HEK293T (cell line): ENCODE data around the gene TSFM.

Source experiments
- CTCF ChIA-PET: fragments of 350-600 bp; formaldehyde crosslinking; extraction: SDS; loops from one replicate; lab custom pipeline; 2021; ENCODE audit warnings: antibody characterized with exemption, inconsistent platforms; lab: Yijun Ruan, JAX
- POLR2A ChIA-PET: fragments of 350-600 bp; formaldehyde crosslinking; extraction: SDS; loops from one replicate; lab custom pipeline; 2020; ENCODE audit warnings: antibody characterized with exemption, inconsistent platforms; lab: Yijun Ruan, JAX
- DNase-seq: peaks from one replicate; pipeline ENCODE4 v3.0.0; 2012; ENCODE audit warnings: mixed read lengths; ENCODE audit errors: extremely low spot score
- ARNT ChIP-seq: fragments of 450-650 bp; IDR thresholded peaks from 2 replicates; pipeline ENCODE4 v1.6.1; 2017; ENCODE audit warnings: mild to moderate bottlenecking
- BHLHE40 ChIP-seq: fragments of 450-650 bp; IDR thresholded peaks from 2 replicates; pipeline ENCODE4 v1.6.1; 2016; ENCODE audit warnings: mild to moderate bottlenecking, moderate library complexity, borderline replicate concordance
- CTBP1 ChIP-seq: fragments of 450-650 bp; IDR thresholded peaks from 2 replicates; pipeline ENCODE4 v1.6.1; 2016; ENCODE audit warnings: borderline replicate concordance
- ELF4 ChIP-seq: fragments of 450-650 bp; IDR thresholded peaks from 2 replicates; pipeline ENCODE4 v1.6.1; 2017; ENCODE audit warnings: antibody characterized with exemption
- FOXA1 ChIP-seq: fragments of 450-650 bp; IDR thresholded peaks from 2 replicates; pipeline ENCODE4 v1.6.1; 2016; ENCODE audit warnings: mild to moderate bottlenecking
- FOXK2 ChIP-seq: fragments of 450-650 bp; IDR thresholded peaks from 2 replicates; pipeline ENCODE4 v1.6.1; 2016; ENCODE audit warnings: mild to moderate bottlenecking
- FOXM1 ChIP-seq: fragments of 450-650 bp; IDR thresholded peaks from 2 replicates; pipeline ENCODE4 v1.6.1; 2017; ENCODE audit warnings: mild to moderate bottlenecking, borderline replicate concordance
- HDGF ChIP-seq: fragments of 450-650 bp; IDR thresholded peaks from 2 replicates; pipeline ENCODE4 v1.6.1; 2017; ENCODE audit warnings: antibody characterized with exemption, borderline replicate concordance
- L3MBTL2 ChIP-seq: fragments of 450-650 bp; conservative IDR thresholded peaks from 2 replicates; pipeline ENCODE4 v1.6.1; 2016; ENCODE audit warnings: mild to moderate bottlenecking
- LEF1 ChIP-seq: fragments of 450-650 bp; IDR thresholded peaks from 2 replicates; pipeline ENCODE4 v1.6.1; 2017; ENCODE audit warnings: mild to moderate bottlenecking, borderline replicate concordance
- NFRKB ChIP-seq: fragments of 450-650 bp; IDR thresholded peaks from 2 replicates; pipeline ENCODE4 v1.6.1; 2016; ENCODE audit warnings: mild to moderate bottlenecking, moderate library complexity
- SP1 ChIP-seq: fragments of 450-650 bp; IDR thresholded peaks from 2 replicates; pipeline ENCODE4 v1.6.1; 2017
- SUZ12 ChIP-seq: fragments of 450-650 bp; IDR thresholded peaks from 2 replicates; pipeline ENCODE4 v1.6.1; 2016; ENCODE audit warnings: mild to moderate bottlenecking
- TARDBP ChIP-seq: fragments of 450-650 bp; IDR thresholded peaks from 2 replicates; pipeline ENCODE4 v1.6.1; 2016
- ZNF384 ChIP-seq: fragments of 450-650 bp; IDR thresholded peaks from 2 replicates; pipeline ENCODE4 v1.6.1; 2016
- TF ChIP-seq, protein P1 (sequence below): fragments of 450-650 bp; IDR thresholded peaks from 2 replicates; pipeline ENCODE4 v1.6.1; 2016

TSFM gene

DNA sequence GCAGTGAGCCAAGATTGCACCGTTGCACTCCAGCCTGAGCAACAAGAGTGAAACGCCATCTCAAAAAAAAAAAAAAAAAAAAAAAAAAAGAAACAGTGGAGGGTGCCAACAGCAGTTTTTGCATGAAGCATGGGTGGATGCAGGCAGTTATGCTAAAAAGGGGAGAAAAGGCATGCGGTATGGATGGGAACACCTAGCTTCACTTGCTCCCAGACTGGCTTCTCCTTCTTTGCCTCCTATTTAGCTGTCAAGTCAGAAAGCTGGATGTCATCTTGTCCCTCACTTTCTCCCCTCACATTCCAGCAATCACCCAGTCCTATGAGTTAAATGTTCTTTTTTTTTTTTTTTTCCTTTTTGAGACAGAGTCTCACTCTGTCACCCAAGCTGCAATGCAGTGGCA, 7.5 kb upstream of the TSFM start:
- POLR2A ChIA-PET, result interaction anchor here (1.5 kb wide), 1 partner anchor 8 kb away, joined by 3 read pairs; no protein-coding TSS in a partner anchor
- DNase-seq, result no peak
- CTCF ChIA-PET, result no interaction called here
- TF ChIP-seq ZNF384, result no peak
- no peak for TF ChIP-seq HDGF
- no peak for TF ChIP-seq CTBP1
- TF ChIP-seq LEF1, result no peak
- TF ChIP-seq L3MBTL2, result no peak
- no peak for TF ChIP-seq SUZ12
- no peak for TF ChIP-seq FOXA1
- no peak for TF ChIP-seq TARDBP

- TF ChIP-seq LEF1, result no peak
- TF ChIP-seq CTBP1, result no peak
- no peak for TF ChIP-seq ELF4
- TF ChIP-seq SUZ12, result no peak
- no peak for TF ChIP-seq ARNT
- no peak for TF ChIP-seq HDGF
- TF ChIP-seq FOXK2, result no peak
- TF ChIP-seq, protein P1, sequence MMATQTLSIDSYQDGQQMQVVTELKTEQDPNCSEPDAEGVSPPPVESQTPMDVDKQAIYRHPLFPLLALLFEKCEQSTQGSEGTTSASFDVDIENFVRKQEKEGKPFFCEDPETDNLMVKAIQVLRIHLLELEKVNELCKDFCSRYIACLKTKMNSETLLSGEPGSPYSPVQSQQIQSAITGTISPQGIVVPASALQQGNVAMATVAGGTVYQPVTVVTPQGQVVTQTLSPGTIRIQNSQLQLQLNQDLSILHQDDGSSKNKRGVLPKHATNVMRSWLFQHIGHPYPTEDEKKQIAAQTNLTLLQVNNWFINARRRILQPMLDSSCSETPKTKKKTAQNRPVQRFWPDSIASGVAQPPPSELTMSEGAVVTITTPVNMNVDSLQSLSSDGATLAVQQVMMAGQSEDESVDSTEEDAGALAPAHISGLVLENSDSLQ, result no peak
- TF ChIP-seq L3MBTL2, result no peak
- TF ChIP-seq NFRKB, result no peak
- no peak for TF ChIP-seq FOXM1
- DNase-seq, result no peak
- CTCF ChIA-PET, result no interaction called here
- POLR2A ChIA-PET, result interaction anchor here (1.5 kb wide), 1 partner anchor 8 kb away, joined by 3 read pairs; no protein-coding TSS in a partner anchor
Measured at GRCh38 chr12:57775563-57776246, 6.9 kb upstream of the TSFM start.

DNA sequence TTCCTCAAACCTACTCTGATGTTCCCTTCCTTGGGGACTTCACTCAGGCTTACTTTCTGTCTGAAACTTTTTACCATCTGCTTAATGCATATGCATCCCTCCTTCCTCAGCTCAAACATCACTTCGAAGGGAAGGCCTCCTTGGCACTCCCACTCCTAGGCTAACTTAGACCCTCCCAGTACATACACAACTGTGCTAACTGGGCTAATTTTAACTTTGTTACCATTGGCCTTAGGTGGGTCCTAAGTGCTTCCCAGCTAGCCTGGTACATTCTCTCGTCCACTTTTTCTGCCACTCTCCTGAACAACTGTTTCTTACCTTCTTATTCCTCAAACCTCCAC, 6.4 kb upstream of the TSFM start:
- no peak for TF ChIP-seq HDGF
- no peak for TF ChIP-seq CTBP1
- ChIA-PET POLR2A (no interaction called here), CTCF (no interaction called here)
- DNase-seq, result no peak

- CTCF ChIA-PET, result interaction anchor here (1.1 kb wide), 1 partner anchor 18 kb away, joined by 3 read pairs; no protein-coding TSS in a partner anchor
Measured at GRCh38 chr12:57777367-57777766, 5.2 kb upstream of the TSFM start.

GRCh38 chr12:57777911-57778310, 4.7 kb upstream of the TSFM start:
- POLR2A ChIA-PET, result no interaction called here
- DNase-seq, result no peak
- CTCF ChIA-PET, result interaction anchor here (1.0 to 1.1 kb wide), 2 partner anchors 19 to 21 kb away, joined by 3 read pairs; no protein-coding TSS in a partner anchor
- TF ChIP-seq SP1 (no peak), ZNF384 (no peak), FOXK2 (no peak), BHLHE40 (no peak), L3MBTL2 (no peak), ELF4 (no peak), CTBP1 (no peak), NFRKB (no peak), FOXA1 (no peak), TARDBP (no peak), FOXM1 (no peak), ARNT (no peak), SUZ12 (no peak), LEF1 (no peak), HDGF (no peak)
- TF ChIP-seq, protein P1, result no peak

More at GRCh38 chr12:57777367-57777766, 5.2 kb upstream of the TSFM start:
- TF ChIP-seq HDGF, result no peak
- TF ChIP-seq ARNT, result no peak
- no peak for TF ChIP-seq NFRKB
- no peak for TF ChIP-seq SP1
- no peak for TF ChIP-seq FOXK2
- no peak for TF ChIP-seq TARDBP
- TF ChIP-seq ELF4, result no peak
- TF ChIP-seq, protein P1, result no peak
- TF ChIP-seq SUZ12, result no peak
- TF ChIP-seq CTBP1, result no peak
- TF ChIP-seq ZNF384, result no peak
- no peak for TF ChIP-seq FOXA1
- no peak for TF ChIP-seq LEF1
- TF ChIP-seq L3MBTL2, result no peak
- no peak for TF ChIP-seq BHLHE40
- TF ChIP-seq FOXM1, result no peak
- POLR2A ChIA-PET, result no interaction called here
- DNase-seq, result no peak

DNA sequence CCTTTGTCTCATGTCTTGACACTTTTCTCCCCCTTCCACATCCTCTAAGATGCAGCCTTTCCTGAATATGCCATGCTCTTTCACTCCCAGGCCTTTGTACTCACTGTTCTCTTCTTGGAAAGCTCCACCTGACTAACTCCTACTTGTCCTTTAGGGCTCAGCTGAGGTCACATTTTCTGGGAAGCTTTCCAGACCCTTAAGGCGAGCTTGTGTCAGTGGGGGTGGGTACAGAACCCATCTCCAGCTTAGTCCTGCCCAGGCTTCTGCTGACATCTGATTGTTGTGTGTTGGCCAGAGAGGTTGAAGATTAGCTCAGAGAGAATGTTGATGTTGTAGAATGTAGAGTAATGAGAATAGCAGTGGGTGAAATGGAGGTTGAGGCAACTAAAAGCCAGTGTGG, 2.9 kb upstream of the TSFM start:
- CTCF ChIA-PET, result interaction anchor here (0.7 kb wide), 1 partner anchor 1149 kb away, joined by 3 read pairs; no protein-coding TSS in a partner anchor
- POLR2A ChIA-PET, result no interaction called here
- TF ChIP-seq ZNF384, result no peak
- no peak for DNase-seq
